CD14-positive monocyte (primary cell): ENCODE results near the gene LMX1B. TPM values are rescaled to one million over a fixed set of nuclear protein-coding genes. Genes with fewer than 3 reads are reported as not detected.
A peak's percentile ranks its signal among the peaks of the same experiment; 100 is the strongest.

Experiments used
- DNase-seq, 3 donors: peaks; one replicate each; pipeline ENCODE4 v3.0.0-alpha.2; 2011 to 2022
- H2AFZ ChIP-seq: 2 replicates; pipeline ENCODE4 v1.6.0; 2012; ENCODE audit warnings: mild to moderate bottlenecking, low read depth, low read length, inconsistent platforms; ENCODE audit not compliant: insufficient read depth, poor library complexity, severe bottlenecking
- H3K27ac ChIP-seq, 2 donors: 1 replicate in 1 of 2; 2 replicates in 1 of 2; pipeline ENCODE4 v1.5.1; 2012 to 2013; ENCODE audit warnings: low read length in 2 of 2, control low read depth in 1 of 2, inconsistent platforms in 1 of 2, low read depth in 1 of 2, mild to moderate bottlenecking in 1 of 2
- H3K27me3 ChIP-seq, 2 donors: one replicate each; pipeline versions ENCODE4 v1.6.0 to v1.6.1; 2011 to 2013; ENCODE audit warnings: low read length in 2 of 2; ENCODE audit not compliant: control insufficient read depth in 2 of 2, insufficient read depth in 2 of 2
- H3K36me3 ChIP-seq, 2 donors: replicated peaks in 1 of 2; 1 replicate in 1 of 2; 2 replicates in 1 of 2; pipeline versions ENCODE4 v1.5.1 to v1.6.1; 2012 to 2013; ENCODE audit warnings: low read length in 2 of 2, control low read depth in 1 of 2, inconsistent platforms in 1 of 2, mild to moderate bottlenecking in 1 of 2; ENCODE audit not compliant: insufficient read depth in 2 of 2, control insufficient read depth in 1 of 2
- H3K4me1 ChIP-seq, 2 donors: 1 replicate in 1 of 2; 2 replicates in 1 of 2; pipeline versions ENCODE4 v1.5.1 to v1.6.1; 2012 to 2013; ENCODE audit warnings: low read length in 2 of 2, control low read depth in 1 of 2, inconsistent platforms in 1 of 2, mild to moderate bottlenecking in 1 of 2, moderate library complexity in 1 of 2; ENCODE audit not compliant: insufficient read depth in 2 of 2, control insufficient read depth in 1 of 2
- H3K4me2 ChIP-seq: replicated peaks from 2 replicates; pipeline ENCODE3; 2012; ENCODE audit warnings: low read length, moderate library complexity, mild to moderate bottlenecking; ENCODE audit not compliant: poor library complexity, severe bottlenecking; ENCODE audit errors: extremely low read depth
- H3K4me3 ChIP-seq, 3 experiments: fragments of 200-600 bp in 1 of 3; sonication (generic) in 1 of 3; replicated peaks in 1 of 3; 1 replicate in 2 of 3; 2 replicates in 1 of 3; pipeline ENCODE4 v1.5.1; 2011 to 2013; ENCODE audit warnings: low read length in 3 of 3, mild to moderate bottlenecking in 3 of 3, control low read depth in 2 of 3, low read depth in 2 of 3, inconsistent platforms in 1 of 3, moderate library complexity in 1 of 3
- H3K79me2 ChIP-seq: 2 replicates; pipeline ENCODE4 v1.6.0; 2012; ENCODE audit warnings: mild to moderate bottlenecking, control low read depth, inconsistent platforms, low read length, moderate library complexity; ENCODE audit not compliant: insufficient read depth
- H3K9ac ChIP-seq: 2 replicates; pipeline ENCODE4 v1.6.0; 2017; ENCODE audit warnings: low read length, mild to moderate bottlenecking; ENCODE audit not compliant: insufficient read depth, poor library complexity, severe bottlenecking
- H3K9me3 ChIP-seq, 2 donors: replicated peaks in 1 of 2; 1 replicate in 1 of 2; 2 replicates in 1 of 2; pipeline versions ENCODE4 v1.5.1 to v1.6.1; 2012 to 2013; ENCODE audit warnings: low read length in 2 of 2, control low read depth in 1 of 2; ENCODE audit not compliant: control insufficient read depth in 1 of 2, insufficient read depth in 1 of 2
- H4K20me1 ChIP-seq: 2 replicates; pipeline ENCODE4 v1.6.0; 2012; ENCODE audit warnings: mild to moderate bottlenecking, low read length, control low read depth, moderate library complexity; ENCODE audit not compliant: insufficient read depth
- H3K27ac Mint-ChIP-seq, 7 donors: one replicate each; pipeline ENCODE4 v1.8.0; 2020; ENCODE audit warnings: mild to moderate bottlenecking in 7 of 7, mixed read lengths in 7 of 7, moderate library complexity in 6 of 7, inconsistent platforms in 2 of 7
- H3K27me3 Mint-ChIP-seq, 3 donors: one replicate each; pipeline ENCODE4 v1.8.0; 2021 to 2022; ENCODE audit warnings: low read depth in 3 of 3, mild to moderate bottlenecking in 3 of 3, mixed read lengths in 3 of 3, moderate library complexity in 3 of 3, inconsistent platforms in 1 of 3
- H3K36me3 Mint-ChIP-seq, 2 donors: one replicate each; pipeline ENCODE4 v1.8.0; 2020; ENCODE audit warnings: mixed read lengths in 2 of 2, inconsistent platforms in 1 of 2, mild to moderate bottlenecking in 1 of 2
- H3K4me1 Mint-ChIP-seq: one replicate; pipeline ENCODE4 v1.8.0; 2020; ENCODE audit warnings: mild to moderate bottlenecking, mixed read lengths
- H3K4me3 Mint-ChIP-seq, 2 donors: one replicate each; pipeline ENCODE4 v1.8.0; 2020; ENCODE audit warnings: mild to moderate bottlenecking in 2 of 2, mixed read lengths in 2 of 2, moderate library complexity in 1 of 2
- H3K9me3 Mint-ChIP-seq, 7 donors: one replicate each; pipeline ENCODE4 v1.8.0; 2020 to 2022; ENCODE audit warnings: mixed read lengths in 7 of 7, mild to moderate bottlenecking in 6 of 7, moderate library complexity in 6 of 7, inconsistent platforms in 2 of 7
- CTCF ChIP-seq: fragments of 200-600 bp; IDR thresholded peaks from one replicate; pipeline ENCODE4 v1.8.0; 2022; ENCODE audit warnings: antibody characterized with exemption, mild to moderate bottlenecking
- WGBS: methylation state at CpG from one replicate; pipeline ENCODE4 v1.1.5; 2013; ENCODE audit warnings: missing lambda C conversion rate; ENCODE audit not compliant: insufficient coverage; 5-methylcytosine and 5-hydroxymethylcytosine counted together
- intact Hi-C, 2 donors: fragments of 100-400 bp; cut with micrococcal nuclease; formaldehyde crosslinking; loops; one replicate each; pipeline versions ENCODE4 v1.15.0 to v1.15.1; 2023
- polyA plus RNA-seq, 3 donors: library from polyadenylated mRNA; depleted of rRNA in 1 of 3; unstranded in 2 of 3; stranded (reverse) in 1 of 3; fragments of 300-500 nt in 2 of 3; fragments of >200 nt in 1 of 3; fragmentation: Illumina TruSeq in 2 of 3; gene quantifications; 1 replicate in 2 of 3; 2 replicates in 1 of 3; pipeline ENCODE4 v1.2.3, GENCODE V29; 2012 to 2021

Gene LMX1B
- polyA plus RNA-seq, 3 donors: not detected

GRCh38 chr9:126612813-126613641 lies 701 bp upstream of the LMX1B start:
- H3K36me3 ChIP-seq: no peaks in the 10 kb centered on the region
- no peak overlapping the region for H3K27ac ChIP-seq
- no peak overlapping the region for H3K9ac ChIP-seq
- peak overlapping the region in 1 of 3 experiments; percentile 49 for H3K4me3 ChIP-seq
- Mint-ChIP-seq H3K27ac (no peak overlapping the region), H3K9me3 (peaks cover 0 to 34% (median 15%) of the 10 kb centered on the region in 7 donors), H3K27me3 (peaks cover 85 to 94% (median 89%) of the 10 kb centered on the region in 3 donors), H3K4me3 (peak overlapping the region; percentile 50 to 81), H3K4me1 (peaks cover 25% of the 10 kb centered on the region), H3K36me3 (peaks cover 3% of the 10 kb centered on the region in 2 donors)
- no peaks in the 10 kb centered on the region for H3K79me2 ChIP-seq
- DNase-seq: no peak
- no peaks in the 10 kb centered on the region for H4K20me1 ChIP-seq
- peaks cover 49 to 85% of the 10 kb centered on the region in 2 donors for H3K27me3 ChIP-seq
- H3K9me3 ChIP-seq: peaks cover 4 to 40% of the 10 kb centered on the region in 2 donors
- WGBS: 4% methylated on average over 57 of the region's 68 CpGs
- H2AFZ ChIP-seq: no peak overlapping the region
- H3K4me2 ChIP-seq: peak overlapping the region; percentile 60
- no peak for TF ChIP-seq CTCF
- peaks cover 10 to 20% of the 10 kb centered on the region in 2 donors for H3K4me1 ChIP-seq
- intact Hi-C loops: loop anchor here in 1 of 2 donors (5.0 kb wide), 1 partner anchor 164 kb away; no protein-coding TSS in a partner anchor

- peaks cover 3% of the 10 kb centered on the region in 2 donors for H3K36me3 Mint-ChIP-seq
- no peak for DNase-seq
- Histone ChIP-seq H3K27ac (no peak overlapping the region), H3K36me3 (no peaks in the 10 kb centered on the region), H3K4me2 (no peak overlapping the region), H3K4me3 (no peak overlapping the region), H3K9me3 (peaks cover 4 to 49% of the 10 kb centered on the region in 2 donors), H4K20me1 (no peaks in the 10 kb centered on the region), H3K4me1 (peaks cover 10 to 20% of the 10 kb centered on the region in 2 donors), H3K27me3 (peaks cover 55 to 83% of the 10 kb centered on the region in 2 donors), H2AFZ (no peak overlapping the region), H3K9ac (no peak overlapping the region), H3K79me2 (no peaks in the 10 kb centered on the region)
- peaks cover 31% of the 10 kb centered on the region for H3K4me1 Mint-ChIP-seq
- 2% methylated on average over 55 of the region's 64 CpGs for WGBS
- peaks cover 83 to 93% (median 88%) of the 10 kb centered on the region in 3 donors for H3K27me3 Mint-ChIP-seq
- peaks cover 0 to 34% (median 15%) of the 10 kb centered on the region in 7 donors for H3K9me3 Mint-ChIP-seq
- intact Hi-C loops: loop anchor here in 1 of 2 donors (5.0 kb wide), 1 partner anchor 163 kb away; no protein-coding TSS in a partner anchor
- TF ChIP-seq CTCF: no peak
- no peak overlapping the region for H3K4me3 Mint-ChIP-seq
- H3K27ac Mint-ChIP-seq: no peak overlapping the region
These were observed 343 bp downstream of the LMX1B start for GRCh38 chr9:126614088-126614454.
